ENCODE results near the gene TADA3.

TADA3 gene

GRCh38 chr3:9809615-9810432 is 17.6 kb upstream of the TADA3 start, which contains the start of gene TTLL3:
TTLL3 (plus strand) TSS chr3:9810262; CDS start chr3:9810662, 400 bp downstream.
- DNase-seq (ENCODE audit: extremely low read depth in 1 of 2, low read depth in 1 of 2), result peak in 1 of 2 donors; percentile 21

DNA sequence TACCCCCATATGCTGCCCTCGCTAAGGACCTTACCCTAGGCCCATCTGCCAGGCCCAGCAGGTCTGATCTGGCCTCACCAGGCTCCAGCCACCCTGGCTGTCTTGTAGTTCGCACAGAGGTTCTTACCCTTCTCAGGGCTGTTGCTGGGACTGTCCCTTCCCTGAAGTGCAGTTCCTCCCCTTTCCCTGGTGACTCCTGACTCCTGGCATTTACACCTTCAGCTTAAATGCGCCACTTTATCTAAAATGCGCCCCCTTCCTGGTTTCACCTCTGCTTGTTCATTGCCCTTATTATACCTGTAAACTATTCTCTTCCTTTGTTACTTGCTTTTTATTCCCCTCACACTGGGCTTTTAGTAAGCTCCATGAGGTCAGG is 17.0 kb upstream of the TADA3 start:
- DNase-seq (ENCODE audit: extremely low read depth in 1 of 2, low read depth in 1 of 2), result no peak

GRCh38 chr3:9808345-9809037 is 16.2 kb upstream of the TADA3 start:
- no peak for DNase-seq (ENCODE audit: extremely low read depth in 1 of 2, low read depth in 1 of 2)

DNA sequence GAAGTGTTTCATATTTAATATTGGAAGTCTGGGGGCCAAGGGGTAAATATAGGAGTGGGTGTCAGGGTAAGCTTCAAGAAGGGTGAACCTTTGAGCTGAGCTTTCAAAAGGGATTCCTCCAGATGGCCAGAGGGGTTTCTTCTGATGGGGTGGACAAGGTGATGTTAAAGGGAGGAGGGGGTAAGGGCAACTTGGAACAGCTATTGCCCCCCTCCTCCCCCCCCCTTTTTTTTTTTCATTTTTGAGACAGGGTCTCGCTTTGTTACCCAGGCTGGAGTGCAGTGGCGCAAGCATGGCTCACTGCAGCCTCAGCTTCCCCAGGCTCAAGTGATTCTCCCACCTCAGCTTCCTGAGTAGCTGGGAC is 15.7 kb upstream of the TADA3 start:
- no peak for DNase-seq (ENCODE audit: extremely low read depth in 1 of 2, low read depth in 1 of 2)

GRCh38 chr3:9806688-9807589 is 14.7 kb upstream of the TADA3 start:
- no peak for DNase-seq (ENCODE audit: extremely low read depth in 1 of 2, low read depth in 1 of 2)

DNA sequence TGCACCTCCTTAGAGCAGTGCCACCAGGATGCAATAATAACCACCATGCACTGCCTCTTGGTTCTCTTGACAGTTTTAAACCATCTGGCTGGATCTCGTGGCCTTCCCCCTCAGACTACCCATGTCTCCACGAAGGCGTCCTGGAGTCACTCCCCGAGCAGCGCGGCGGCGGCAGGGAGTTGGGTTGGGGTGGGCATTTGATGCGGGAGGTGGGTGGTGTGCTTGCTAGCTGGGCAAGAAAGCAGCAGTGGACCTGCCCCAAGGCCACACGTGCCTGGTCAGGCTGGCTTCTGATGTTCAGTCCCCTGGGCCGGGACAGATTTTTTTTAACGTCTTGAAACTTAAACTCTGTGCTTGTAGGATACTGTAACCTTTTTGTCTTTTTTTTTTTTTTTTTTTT is 13.9 kb upstream of the TADA3 start:
- DNase-seq (ENCODE audit: extremely low read depth in 1 of 2, low read depth in 1 of 2), result no peak

GRCh38 chr3:9804996-9805395 is 12.7 kb upstream of the TADA3 start:
- no peak for DNase-seq (ENCODE audit: extremely low read depth in 1 of 2, low read depth in 1 of 2)

GRCh38 chr3:9803494-9803893 is 11.2 kb upstream of the TADA3 start:
- DNase-seq (ENCODE audit: extremely low read depth in 1 of 2, low read depth in 1 of 2), result no peak

DNA sequence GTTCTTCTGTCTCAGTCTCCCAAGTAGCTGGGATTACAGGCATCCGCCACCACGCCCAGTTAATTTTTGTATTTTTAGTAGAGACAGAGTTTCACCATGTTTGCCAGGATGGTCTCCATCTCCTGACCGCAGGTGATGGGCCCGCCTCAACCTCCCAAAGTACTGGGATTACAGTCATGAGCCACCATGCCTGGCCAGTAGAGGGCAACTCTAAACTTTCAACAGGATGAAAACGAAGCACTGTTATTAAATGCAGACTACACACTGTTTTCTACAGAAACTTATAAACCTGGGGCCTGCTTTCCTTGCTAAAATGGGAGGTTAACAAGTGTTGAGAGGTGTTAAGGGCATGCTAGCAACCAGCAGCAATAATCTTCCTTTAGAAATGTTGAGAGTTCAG is 8.3 kb upstream of the TADA3 start:
- DNase-seq (ENCODE audit: extremely low read depth in 1 of 2, low read depth in 1 of 2), result no peak

GRCh38 chr3:9797196-9797945 is 5.1 kb upstream of the TADA3 start:
- DNase-seq (ENCODE audit: extremely low read depth in 1 of 2, low read depth in 1 of 2), result no peak

- DNase-seq (ENCODE audit: extremely low read depth in 1 of 2, low read depth in 1 of 2), result no peak
Measured at GRCh38 chr3:9795207-9795606, 2.9 kb upstream of the TADA3 start.

DNA sequence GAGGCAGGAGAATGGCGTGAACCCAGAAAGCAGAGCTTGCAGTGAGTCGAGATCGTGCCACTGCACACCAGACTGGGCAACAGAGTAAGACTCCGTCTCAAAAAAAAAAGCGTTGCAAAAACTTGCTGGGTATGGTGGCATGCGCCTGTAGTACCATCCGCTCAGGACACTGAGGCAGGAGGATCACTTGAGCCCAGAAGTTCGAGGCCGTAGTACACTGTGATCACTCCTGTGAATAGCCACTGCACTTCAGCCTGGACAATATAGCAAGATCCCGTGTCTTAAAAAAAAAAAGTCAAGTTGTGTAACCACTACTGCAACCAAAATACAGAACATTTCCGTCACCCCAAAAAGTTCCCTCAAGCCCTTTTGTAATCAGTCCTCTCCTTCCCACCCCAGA is 2.1 kb upstream of the TADA3 start:
- DNase-seq (ENCODE audit: extremely low read depth in 1 of 2, low read depth in 1 of 2), result no peak

DNA sequence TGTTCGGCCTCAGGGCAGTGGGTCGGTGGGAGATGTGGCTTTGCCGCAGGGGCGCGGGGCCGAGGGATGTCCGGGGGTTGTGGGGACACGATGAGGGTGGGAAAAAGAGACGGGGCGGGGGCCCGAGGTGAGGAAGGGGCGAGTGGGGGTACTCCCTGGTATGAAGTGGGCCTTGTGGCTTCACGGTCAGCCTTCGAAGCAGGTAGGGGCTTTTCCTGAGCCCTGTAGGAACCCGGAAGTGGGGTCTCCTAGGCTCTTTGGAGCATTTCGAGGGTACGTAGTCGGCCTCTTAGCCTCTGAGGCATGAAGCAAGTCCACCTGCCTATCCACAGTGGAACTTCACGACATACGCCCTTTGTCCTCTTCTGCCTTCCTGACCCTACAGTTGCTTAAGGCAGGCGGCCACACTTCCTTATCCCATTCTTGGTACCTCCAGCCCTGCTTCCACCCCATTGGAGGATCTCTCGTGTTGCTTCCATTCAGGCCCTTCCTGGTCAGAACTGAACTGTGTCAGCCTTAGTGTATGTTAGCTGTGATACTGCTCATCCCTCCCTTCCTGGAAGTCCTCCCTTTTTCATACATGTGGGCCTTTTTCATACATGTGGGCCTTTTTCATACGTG is 998 bp upstream of the TADA3 start:
- no peak for DNase-seq (ENCODE audit: extremely low read depth in 1 of 2, low read depth in 1 of 2)

GRCh38 chr3:9791790-9792404 is 376 bp downstream of the TADA3 start:
- no peak for DNase-seq (ENCODE audit: extremely low read depth in 1 of 2, low read depth in 1 of 2)

DNA sequence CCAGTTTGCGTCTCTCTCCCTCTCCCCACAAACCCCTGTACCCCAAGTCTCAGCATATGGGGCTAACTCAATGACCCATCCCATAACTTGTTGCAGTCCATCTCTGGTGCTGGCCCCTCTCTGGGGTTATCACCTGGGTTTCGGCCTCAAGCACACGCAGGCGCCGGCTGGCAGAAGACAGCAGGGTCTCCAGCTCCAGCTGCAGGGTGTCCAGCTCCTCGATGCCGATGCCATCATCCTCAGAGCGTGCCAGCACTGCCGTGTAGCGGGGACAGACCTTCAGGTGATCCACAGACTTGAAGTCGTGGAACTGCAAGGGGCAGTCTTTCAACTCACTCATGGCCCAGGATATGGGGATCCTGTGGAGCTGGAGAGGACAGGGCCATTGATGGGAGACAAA is 1.1 kb downstream of the TADA3 start:
- no peak for DNase-seq (ENCODE audit: extremely low read depth in 1 of 2, low read depth in 1 of 2)

DNA sequence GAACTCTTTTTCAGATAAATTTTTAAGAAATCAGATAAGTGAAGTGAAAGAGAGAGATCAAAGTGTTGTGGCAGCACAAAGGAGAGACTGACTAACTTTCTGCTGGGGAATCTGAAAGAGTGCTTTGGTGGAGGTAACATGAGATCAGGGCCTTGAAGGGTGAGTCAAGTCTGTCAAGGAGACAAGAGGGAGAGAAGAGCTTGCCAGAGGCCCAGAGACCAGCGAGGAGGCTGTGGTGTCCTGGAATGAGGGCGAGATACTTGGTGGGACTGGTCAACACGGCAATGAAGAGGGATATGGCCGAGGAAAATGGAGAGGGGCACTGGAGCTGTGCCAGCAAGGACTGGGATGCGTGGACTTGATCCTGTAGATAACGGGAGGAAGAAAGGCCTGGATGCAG is 4.6 kb downstream of the TADA3 start:
- no peak for DNase-seq (ENCODE audit: extremely low read depth in 1 of 2, low read depth in 1 of 2)

DNA sequence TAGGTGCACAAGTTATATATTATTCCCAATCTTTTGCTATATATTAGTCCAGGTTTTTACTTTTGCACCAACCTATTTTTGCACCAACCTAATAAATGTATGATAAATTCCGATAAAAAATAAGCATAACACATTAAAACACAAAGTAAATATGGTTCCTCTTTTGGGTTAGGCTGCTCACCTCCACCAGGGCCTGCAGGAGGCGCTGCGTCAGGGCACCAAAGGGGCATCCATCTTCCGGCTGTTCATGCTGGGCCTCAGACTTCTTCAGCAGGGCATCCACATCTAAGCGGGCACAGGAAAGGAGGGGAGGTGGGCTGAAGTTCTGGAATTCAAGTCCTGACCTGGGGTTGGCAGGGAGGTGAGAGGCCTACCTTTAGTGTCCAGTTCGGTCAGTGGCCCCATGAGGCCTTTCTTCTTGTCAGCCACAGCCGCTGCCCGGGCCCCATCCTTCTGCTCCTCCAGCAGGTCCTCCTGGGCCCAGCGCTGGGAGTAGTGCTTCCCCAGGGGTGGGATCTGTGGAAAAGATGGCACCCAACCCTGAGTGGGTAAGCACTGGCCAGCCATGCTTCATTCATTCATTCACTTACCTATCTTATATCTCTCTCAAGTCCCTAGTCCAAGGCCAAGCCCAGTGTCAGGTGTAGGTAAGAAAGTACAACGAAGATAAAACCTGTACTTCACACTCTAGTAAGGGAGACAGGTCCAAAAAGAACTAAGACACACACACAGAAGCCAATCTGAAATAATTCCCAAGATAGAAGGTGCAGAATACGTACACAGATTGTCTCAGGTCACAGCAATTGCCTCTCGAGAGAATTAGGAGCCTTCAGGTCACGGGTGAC is 5.2 kb downstream of the TADA3 start:
- no peak for DNase-seq (ENCODE audit: extremely low read depth in 1 of 2, low read depth in 1 of 2)

- no peak for DNase-seq (ENCODE audit: extremely low read depth in 1 of 2, low read depth in 1 of 2)
Measured at GRCh38 chr3:9786209-9786739, 6.0 kb downstream of the TADA3 start.

DNA sequence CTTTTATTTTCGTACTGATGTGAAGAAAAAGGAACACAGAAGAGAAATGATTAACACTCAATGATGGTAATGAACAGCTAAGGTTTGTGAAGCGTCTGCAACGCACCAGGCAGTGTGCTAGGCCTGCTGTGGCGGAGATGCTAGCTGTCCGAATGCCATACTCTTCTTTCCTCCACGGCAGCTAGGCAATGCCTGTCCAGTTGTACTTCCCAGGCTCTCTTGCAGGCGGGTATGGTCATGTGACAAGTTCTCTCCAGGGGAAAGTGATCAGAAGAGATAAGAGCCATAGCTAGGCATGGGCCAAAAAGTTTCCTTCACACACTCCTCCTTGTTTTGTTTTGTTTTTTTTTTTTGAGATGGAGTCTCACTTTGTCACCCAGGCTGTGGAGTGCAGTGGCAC is 6.7 kb downstream of the TADA3 start:
- no peak for DNase-seq (ENCODE audit: extremely low read depth in 1 of 2, low read depth in 1 of 2)

Data from stimulated activated CD8-positive, alpha-beta memory T cell treated with anti-CD3 and anti-CD28 coated beads, Interleukin-7, amount 100 ng/mL, for 48 hours (primary cell).